PC-3 (cell line): ENCODE measurements around the gene ZNF628. TPM values are rescaled to one million over a fixed set of nuclear protein-coding genes. Genes with fewer than 3 reads are reported as not detected.
A peak's percentile ranks its signal among the peaks of the same experiment; 100 is the strongest.

ENCODE experiments used
- ATAC-seq: fragments of 200-7000 bp; cut with Tn5 transposase; 2 replicates; pipeline ENCODE4 v1.9.1; 2020; ENCODE audit warnings: mild to moderate bottlenecking, moderate library complexity
- BruUV-seq: library from RNA; stranded (reverse); fragments of 400-500 nt; replicated peaks from 2 replicates; lab custom pipeline; 2021; lab: Mats Ljungman, UMichigan
- CTCF ChIA-PET: fragments of 300-600 bp; sonication (Branson Sonifier 250); formaldehyde crosslinking; loops from one replicate; lab custom pipeline; 2022; ENCODE audit warnings: antibody characterized with exemption; lab: Charles Lee
- POLR2A ChIA-PET: fragments of 300-600 bp; sonication (Branson Sonifier 250); formaldehyde crosslinking; loops from one replicate; lab custom pipeline; 2022; ENCODE audit warnings: antibody characterized with exemption; ENCODE audit not compliant: unreplicated experiment; lab: Charles Lee
- DNase-seq: peaks from one replicate; pipeline ENCODE4 v3.0.0-alpha.2; 2015
- H2AFZ ChIP-seq: fragments of 300-600 bp; sonication (generic); 2 replicates; pipeline ENCODE4 v1.6.0; 2016; ENCODE audit warnings: antibody characterized with exemption, low read length
- H3F3A ChIP-seq: fragments of 300-600 bp; sonication (generic); one replicate; pipeline ENCODE4 v1.6.0; 2017; ENCODE audit warnings: antibody characterized with exemption, low read length, control low read depth, mild to moderate bottlenecking; ENCODE audit not compliant: unreplicated experiment
- H3K27ac ChIP-seq: fragments of 300-600 bp; sonication (generic); 2 replicates; pipeline ENCODE4 v1.5.1; 2016; ENCODE audit warnings: mild to moderate bottlenecking, low read length
- H3K27me3 ChIP-seq: fragments of 300-600 bp; sonication (generic); 2 replicates; pipeline ENCODE4 v1.6.1; 2016; ENCODE audit warnings: low read length, mixed read lengths
- H3K36me3 ChIP-seq: fragments of 300-600 bp; sonication (generic); 2 replicates; pipeline ENCODE4 v1.6.1; 2016; ENCODE audit warnings: low read depth, mixed run types, low read length, mixed read lengths
- H3K4me1 ChIP-seq: fragments of 300-600 bp; sonication (generic); 2 replicates; pipeline ENCODE4 v1.5.1; 2016; ENCODE audit warnings: low read length; ENCODE audit not compliant: insufficient read depth
- H3K4me2 ChIP-seq: fragments of 300-600 bp; sonication (generic); 2 replicates; pipeline ENCODE4 v1.6.0; 2016; ENCODE audit warnings: low read length
- H3K4me3 ChIP-seq: fragments of 300-600 bp; sonication (generic); 2 replicates; pipeline ENCODE4 v1.5.1; 2016; ENCODE audit warnings: mild to moderate bottlenecking, low read length, mixed read lengths
- H3K79me2 ChIP-seq: fragments of 300-600 bp; sonication (generic); 2 replicates; pipeline ENCODE4 v1.6.1; 2017; ENCODE audit warnings: low read length, mixed read lengths
- H3K9ac ChIP-seq: fragments of 300-600 bp; sonication (generic); 2 replicates; pipeline ENCODE4 v1.6.0; 2016; ENCODE audit warnings: mild to moderate bottlenecking, low read length
- H3K9me2 ChIP-seq: fragments of 300-600 bp; sonication (generic); replicated peaks from 2 replicates; pipeline ENCODE4 v1.6.1; 2016; ENCODE audit warnings: mixed run types, low read length, mixed read lengths
- H3K9me3 ChIP-seq: fragments of 300-600 bp; sonication (generic); 2 replicates; pipeline ENCODE4 v1.6.1; 2016; ENCODE audit warnings: low read length, mixed read lengths
- H4K20me1 ChIP-seq: fragments of 300-600 bp; sonication (generic); 2 replicates; pipeline ENCODE4 v1.6.1; 2016; ENCODE audit warnings: low read length, mixed read lengths
- EZH2 ChIP-seq: fragments of 300-600 bp; sonication (generic); IDR thresholded peaks from one replicate; pipeline ENCODE4 v1.6.1; 2017; ENCODE audit warnings: antibody characterized with exemption, mild to moderate bottlenecking, low read length; ENCODE audit not compliant: unreplicated experiment
- EZH2phosphoT487 ChIP-seq: fragments of 300-600 bp; sonication (generic); IDR thresholded peaks from 2 replicates; pipeline ENCODE4 v1.6.1; 2018; ENCODE audit warnings: mild to moderate bottlenecking, antibody characterized with exemption, low read length, borderline replicate concordance
- intact Hi-C: fragments of 100-400 bp; cut with micrococcal nuclease; formaldehyde crosslinking; loops from 2 replicates; pipeline ENCODE4 v1.9.0; 2023
- total RNA-seq: library from RNA; depleted of rRNA; stranded (reverse); fragments of >200 nt; gene quantifications from 2 replicates; pipeline ENCODE4 v1.2.3, GENCODE V29; 2014
- TF ChIP-seq, protein P1 (sequence below): fragments of 300-600 bp; sonication (generic); conservative IDR thresholded peaks from 2 replicates; pipeline ENCODE4 v1.5.1; 2017; ENCODE audit warnings: antibody characterized with exemption, low read depth, mild to moderate bottlenecking, low read length

Gene ZNF628
- total RNA-seq, 1 experiment from 2014 or later, result 11.8 TPM

DNA sequence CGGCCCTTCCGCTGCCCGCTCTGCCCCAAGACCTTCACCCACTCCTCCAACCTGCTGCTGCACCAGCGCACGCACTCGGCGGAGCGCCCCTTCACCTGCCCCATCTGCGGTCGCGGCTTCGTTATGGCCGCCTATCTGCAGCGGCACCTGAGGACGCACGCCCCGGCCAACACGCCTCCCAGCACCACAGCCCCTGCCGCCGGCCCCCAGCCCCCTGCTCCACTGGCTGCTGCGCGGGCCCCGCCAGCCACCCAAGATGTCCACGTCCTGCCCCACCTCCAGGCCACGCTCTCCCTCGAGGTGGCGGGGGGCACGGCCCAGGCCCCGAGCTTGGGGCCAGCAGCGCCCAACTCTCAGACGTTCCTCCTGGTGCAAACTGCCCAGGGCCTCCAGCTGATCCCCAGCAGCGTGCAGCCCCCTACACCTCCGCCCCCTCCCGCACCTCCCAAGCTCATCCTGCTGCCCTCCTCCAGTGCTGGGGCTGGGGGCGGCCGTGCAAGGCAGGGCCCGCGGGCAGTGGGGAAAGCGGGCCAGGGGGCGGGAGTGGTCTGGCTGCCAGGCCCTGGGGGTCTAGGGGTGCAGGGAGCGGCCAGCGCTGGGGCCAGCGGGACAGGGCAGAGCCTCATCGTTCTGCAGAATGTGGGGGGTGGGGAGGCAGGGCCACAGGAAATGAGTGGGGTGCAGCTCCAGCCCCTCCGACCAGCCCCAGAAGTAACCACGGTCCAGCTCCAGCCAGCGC, 6.7 kb downstream of the ZNF628 start:
- DNase-seq, result no peak
- no peak overlapping the region for H3K27ac ChIP-seq
- peaks cover 18% of the 10 kb centered on the region for H3K79me2 ChIP-seq
- H3K9me3 ChIP-seq, result no peaks in the 10 kb centered on the region
- H3K4me3 ChIP-seq, result no peak overlapping the region
- peaks cover 3% of the 10 kb centered on the region for H3F3A ChIP-seq
- H3K4me1 ChIP-seq, result peaks cover 29% of the 10 kb centered on the region
- H3K9ac ChIP-seq, result no peak overlapping the region
- no peaks in the 10 kb centered on the region for H3K27me3 ChIP-seq
- no peak for TF ChIP-seq EZH2
- TF ChIP-seq, protein P1, sequence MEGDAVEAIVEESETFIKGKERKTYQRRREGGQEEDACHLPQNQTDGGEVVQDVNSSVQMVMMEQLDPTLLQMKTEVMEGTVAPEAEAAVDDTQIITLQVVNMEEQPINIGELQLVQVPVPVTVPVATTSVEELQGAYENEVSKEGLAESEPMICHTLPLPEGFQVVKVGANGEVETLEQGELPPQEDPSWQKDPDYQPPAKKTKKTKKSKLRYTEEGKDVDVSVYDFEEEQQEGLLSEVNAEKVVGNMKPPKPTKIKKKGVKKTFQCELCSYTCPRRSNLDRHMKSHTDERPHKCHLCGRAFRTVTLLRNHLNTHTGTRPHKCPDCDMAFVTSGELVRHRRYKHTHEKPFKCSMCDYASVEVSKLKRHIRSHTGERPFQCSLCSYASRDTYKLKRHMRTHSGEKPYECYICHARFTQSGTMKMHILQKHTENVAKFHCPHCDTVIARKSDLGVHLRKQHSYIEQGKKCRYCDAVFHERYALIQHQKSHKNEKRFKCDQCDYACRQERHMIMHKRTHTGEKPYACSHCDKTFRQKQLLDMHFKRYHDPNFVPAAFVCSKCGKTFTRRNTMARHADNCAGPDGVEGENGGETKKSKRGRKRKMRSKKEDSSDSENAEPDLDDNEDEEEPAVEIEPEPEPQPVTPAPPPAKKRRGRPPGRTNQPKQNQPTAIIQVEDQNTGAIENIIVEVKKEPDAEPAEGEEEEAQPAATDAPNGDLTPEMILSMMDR, result no peak
- no peaks in the 10 kb centered on the region for H3K36me3 ChIP-seq
- no peak overlapping the region for H3K4me2 ChIP-seq
- H4K20me1 ChIP-seq, result no peaks in the 10 kb centered on the region
- ChIA-PET POLR2A (interaction anchor here (0.6 kb wide), 2 partner anchors 224 to 318 kb away, joined by 3 to 6 read pairs; partner anchors contain the start of gene PPP6R1), CTCF (no interaction called here)
- H2AFZ ChIP-seq, result no peak overlapping the region
- ATAC-seq, result no peak
- no peaks in the 10 kb centered on the region for H3K9me2 ChIP-seq
- BruUV-seq, result no TSS peak
- intact Hi-C loops, result no loop called here

DNA sequence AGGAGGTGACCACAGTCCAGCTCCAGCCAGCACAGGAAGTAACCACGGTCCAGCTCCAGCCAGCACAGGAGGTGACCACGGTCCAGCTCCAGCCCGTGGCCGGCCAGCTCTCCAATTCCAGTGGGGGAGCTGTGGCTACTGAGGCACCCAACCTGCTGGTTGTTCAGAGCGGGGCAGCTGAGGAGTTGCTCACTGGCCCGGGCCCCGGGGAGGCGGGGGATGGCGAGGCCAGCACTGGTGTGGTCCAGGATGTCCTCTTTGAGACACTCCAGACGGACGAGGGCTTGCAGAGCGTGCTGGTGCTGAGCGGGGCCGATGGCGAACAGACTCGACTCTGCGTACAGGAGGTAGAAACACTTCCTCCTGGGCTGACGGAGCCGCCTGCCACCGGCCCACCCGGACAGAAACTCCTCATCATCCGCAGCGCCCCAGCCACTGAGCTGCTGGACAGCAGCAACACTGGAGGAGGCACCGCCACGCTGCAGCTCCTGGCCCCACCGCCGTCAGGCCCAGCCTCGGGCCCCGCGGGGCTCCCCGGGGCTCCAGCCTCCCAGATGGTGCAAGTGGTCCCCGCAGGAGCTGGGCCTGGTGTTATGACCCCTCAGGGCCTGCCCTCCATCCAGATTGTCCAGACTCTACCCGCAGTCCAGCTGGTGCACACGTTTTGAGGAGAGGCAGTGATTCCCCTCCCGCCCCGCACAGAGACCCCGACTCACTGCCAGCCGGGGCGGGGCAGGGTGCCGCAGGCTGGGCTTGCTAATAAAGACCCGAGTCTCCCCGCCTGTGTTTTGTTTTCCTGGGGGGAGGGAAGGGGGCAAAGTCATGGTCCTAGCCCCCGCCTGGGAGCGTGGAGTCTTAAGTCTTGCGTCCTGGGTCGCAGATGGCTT, 7.5 kb downstream of the ZNF628 start:
- CTCF ChIA-PET, result interaction anchor here (1.3 to 1.6 kb wide), 2 partner anchors 16 to 20 kb away, joined by 3 to 4 read pairs; no protein-coding TSS in a partner anchor
- no peak overlapping the region; the same call in 1 of the 2 replicates for H2AFZ ChIP-seq
- H3K9me3 ChIP-seq, result no peaks in the 10 kb centered on the region
- no peaks in the 10 kb centered on the region for H4K20me1 ChIP-seq
- intact Hi-C loops, result no loop called here
- peaks cover 10% of the 10 kb centered on the region; the same call in 1 of the 2 replicates for H3K79me2 ChIP-seq
- H3K4me3 ChIP-seq, result peak overlapping the region; percentile 72; the same call in 1 of the 2 replicates
- POLR2A ChIA-PET, result interaction anchor here (0.6 kb wide), 2 partner anchors 225 to 319 kb away, joined by 3 to 6 read pairs; partner anchors contain the start of gene PPP6R1
- no peaks in the 10 kb centered on the region for H3K36me3 ChIP-seq
- no peaks in the 10 kb centered on the region for H3K27me3 ChIP-seq
- peaks cover 3% of the 10 kb centered on the region for H3F3A ChIP-seq
- peaks cover 33% of the 10 kb centered on the region for H3K4me1 ChIP-seq
- no peak for TF ChIP-seq EZH2phosphoT487
- TF ChIP-seq EZH2, result no peak
- TF ChIP-seq, protein P1, result no peak
- H3K9me2 ChIP-seq, result no peaks in the 10 kb centered on the region
- BruUV-seq, result no TSS peak
- H3K4me2 ChIP-seq, result peak overlapping the region; percentile 84
- DNase-seq (no peak), ATAC-seq (no peak)
- no peak overlapping the region for H3K27ac ChIP-seq
- H3K9ac ChIP-seq, result peak overlapping the region; percentile 68; the same call in 1 of the 2 replicates
